PFSK-1 (cell line): ENCODE data around the gene PGGHG.

Source experiments
- FOXP2 ChIP-seq: optimal IDR thresholded peaks from 2 replicates; pipeline ENCODE3; 2011; ENCODE audit warnings: borderline replicate concordance, control low read depth, inconsistent platforms; ENCODE audit not compliant: insufficient read depth; ENCODE audit errors: extremely low read length, extremely low read depth
- POLR2AphosphoS5 ChIP-seq: IDR thresholded peaks from 2 replicates; pipeline ENCODE4 v1.6.1; 2012; ENCODE audit warnings: low read depth, mild to moderate bottlenecking, control low read depth, low read length, moderate library complexity
- SIN3A ChIP-seq: IDR thresholded peaks from 2 replicates; pipeline ENCODE4 v1.6.1; 2012; ENCODE audit warnings: mild to moderate bottlenecking, low read length, moderate library complexity, borderline replicate concordance; ENCODE audit not compliant: insufficient read depth
- TAF1 ChIP-seq: IDR thresholded peaks from 2 replicates; pipeline ENCODE4 v1.6.1; 2012; ENCODE audit warnings: low read length, control low read depth, borderline replicate concordance; ENCODE audit not compliant: insufficient read depth
- TF ChIP-seq, protein P1 (sequence below), 2 experiments: IDR thresholded peaks; 2 replicates each; pipeline versions ENCODE4 v1.6.1 to v1.8.0; 2011 to 2012; ENCODE audit warnings: low read depth in 2 of 2, low read length in 2 of 2, control low read depth in 1 of 2, inconsistent platforms in 1 of 2, mild to moderate bottlenecking in 1 of 2, moderate library complexity in 1 of 2; ENCODE audit not compliant: insufficient read depth in 1 of 2

Gene PGGHG

DNA sequence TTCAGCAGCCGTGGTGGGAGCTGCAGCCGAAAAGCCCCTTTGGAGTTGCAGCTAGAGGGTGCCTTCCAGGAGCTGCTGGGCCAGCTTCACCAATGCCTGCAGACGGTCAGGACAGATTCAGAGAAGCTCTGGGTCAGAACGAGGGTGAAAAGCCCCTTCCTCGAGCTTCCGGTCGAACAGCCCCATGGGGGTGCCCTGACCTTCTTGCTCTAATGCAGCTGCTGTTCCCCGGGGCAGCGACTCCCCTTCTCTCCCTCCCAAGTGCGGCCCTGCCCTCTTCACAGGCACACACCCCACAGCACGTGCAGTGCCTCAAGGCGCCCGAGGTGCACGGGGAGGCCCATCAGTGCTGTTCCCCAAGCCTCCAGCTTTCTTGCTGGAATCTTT is 41.4 kb downstream of the PGGHG start:
- TF ChIP-seq TAF1, result no peak
- TF ChIP-seq, protein P1, sequence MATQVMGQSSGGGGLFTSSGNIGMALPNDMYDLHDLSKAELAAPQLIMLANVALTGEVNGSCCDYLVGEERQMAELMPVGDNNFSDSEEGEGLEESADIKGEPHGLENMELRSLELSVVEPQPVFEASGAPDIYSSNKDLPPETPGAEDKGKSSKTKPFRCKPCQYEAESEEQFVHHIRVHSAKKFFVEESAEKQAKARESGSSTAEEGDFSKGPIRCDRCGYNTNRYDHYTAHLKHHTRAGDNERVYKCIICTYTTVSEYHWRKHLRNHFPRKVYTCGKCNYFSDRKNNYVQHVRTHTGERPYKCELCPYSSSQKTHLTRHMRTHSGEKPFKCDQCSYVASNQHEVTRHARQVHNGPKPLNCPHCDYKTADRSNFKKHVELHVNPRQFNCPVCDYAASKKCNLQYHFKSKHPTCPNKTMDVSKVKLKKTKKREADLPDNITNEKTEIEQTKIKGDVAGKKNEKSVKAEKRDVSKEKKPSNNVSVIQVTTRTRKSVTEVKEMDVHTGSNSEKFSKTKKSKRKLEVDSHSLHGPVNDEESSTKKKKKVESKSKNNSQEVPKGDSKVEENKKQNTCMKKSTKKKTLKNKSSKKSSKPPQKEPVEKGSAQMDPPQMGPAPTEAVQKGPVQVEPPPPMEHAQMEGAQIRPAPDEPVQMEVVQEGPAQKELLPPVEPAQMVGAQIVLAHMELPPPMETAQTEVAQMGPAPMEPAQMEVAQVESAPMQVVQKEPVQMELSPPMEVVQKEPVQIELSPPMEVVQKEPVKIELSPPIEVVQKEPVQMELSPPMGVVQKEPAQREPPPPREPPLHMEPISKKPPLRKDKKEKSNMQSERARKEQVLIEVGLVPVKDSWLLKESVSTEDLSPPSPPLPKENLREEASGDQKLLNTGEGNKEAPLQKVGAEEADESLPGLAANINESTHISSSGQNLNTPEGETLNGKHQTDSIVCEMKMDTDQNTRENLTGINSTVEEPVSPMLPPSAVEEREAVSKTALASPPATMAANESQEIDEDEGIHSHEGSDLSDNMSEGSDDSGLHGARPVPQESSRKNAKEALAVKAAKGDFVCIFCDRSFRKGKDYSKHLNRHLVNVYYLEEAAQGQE (IDR thresholded peaks at IDR 0.05; ENCODE audit: insufficient read depth in 1 of 2, low read depth in 2 of 2, low read length in 2 of 2), result no peak
- no peak for TF ChIP-seq SIN3A
- TF ChIP-seq POLR2AphosphoS5, result no peak
- TF ChIP-seq FOXP2, result no peak

DNA sequence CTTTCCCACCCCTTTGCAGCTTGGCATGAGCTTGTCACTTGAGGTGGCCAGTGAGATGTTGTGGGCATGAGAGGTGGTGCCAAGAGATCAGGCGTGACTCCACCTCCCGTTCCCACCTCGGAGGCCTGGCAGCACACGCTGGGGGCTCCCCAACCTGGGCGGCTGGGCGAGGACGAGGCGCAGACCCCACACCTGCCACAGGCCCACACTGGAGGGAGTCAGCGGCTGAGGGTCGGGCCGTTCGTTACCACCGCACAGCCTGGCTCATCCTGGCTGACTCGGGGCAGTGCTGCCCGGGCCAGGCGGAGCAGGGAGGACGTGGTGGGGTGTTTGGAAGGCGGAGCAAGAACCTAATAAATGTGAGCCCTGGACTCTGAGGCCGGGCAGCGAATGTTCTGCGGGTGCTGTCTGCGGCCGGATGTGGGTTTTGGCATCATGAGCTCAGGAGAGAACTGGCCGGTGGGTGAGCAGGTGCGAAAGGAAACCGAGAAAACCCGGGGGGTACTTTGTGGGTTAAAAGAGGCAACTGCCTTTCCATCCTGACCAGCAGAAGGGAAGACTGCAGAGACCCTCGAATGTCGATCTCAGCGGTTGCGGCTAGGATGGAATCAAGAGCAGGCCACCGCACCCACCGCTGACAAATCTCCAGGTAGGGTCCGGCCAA is 41.9 kb downstream of the PGGHG start:
- TF ChIP-seq, protein P1 (IDR thresholded peaks at IDR 0.05; ENCODE audit: insufficient read depth in 1 of 2, low read depth in 2 of 2, low read length in 2 of 2), result no peak
- no peak for TF ChIP-seq FOXP2
- no peak for TF ChIP-seq TAF1
- TF ChIP-seq POLR2AphosphoS5, result no peak
- no peak for TF ChIP-seq SIN3A

DNA sequence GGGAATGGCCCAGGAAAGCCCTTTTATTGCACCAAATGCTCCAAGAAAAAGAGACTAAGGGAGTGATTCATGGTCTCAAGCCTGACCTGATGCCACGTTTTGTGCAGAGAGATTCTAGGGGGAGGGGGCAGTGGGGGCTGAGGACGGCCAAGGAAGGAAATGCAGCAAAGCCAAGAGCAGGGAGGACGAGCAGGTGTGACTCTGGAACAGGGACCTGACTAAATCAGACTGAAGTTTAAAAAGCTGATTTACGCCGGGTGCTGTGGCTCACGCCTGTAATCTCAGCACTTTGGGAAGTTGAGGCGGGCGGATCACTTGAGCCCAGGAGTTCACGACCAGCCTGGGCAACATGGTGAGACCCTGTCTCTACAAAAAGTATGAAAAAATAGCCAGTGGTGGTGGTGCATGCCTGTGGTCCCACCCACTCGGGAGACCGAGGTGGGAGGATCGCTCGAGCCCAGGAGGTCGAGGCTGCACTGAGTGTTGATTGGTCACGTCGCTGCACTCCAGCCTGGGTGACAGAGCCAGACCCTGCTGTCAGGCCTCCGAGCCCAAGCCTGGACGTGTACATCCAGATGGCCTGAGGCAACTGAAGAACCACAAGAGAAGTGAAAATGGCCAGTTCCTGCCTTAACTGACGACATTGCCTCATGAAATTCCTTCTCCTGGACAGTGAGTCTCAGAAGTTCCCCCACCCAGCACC is 42.6 kb downstream of the PGGHG start:
- TF ChIP-seq TAF1 (no peak), FOXP2 (no peak), POLR2AphosphoS5 (no peak), SIN3A (no peak)
- TF ChIP-seq, protein P1 (IDR thresholded peaks at IDR 0.05; ENCODE audit: insufficient read depth in 1 of 2, low read depth in 2 of 2, low read length in 2 of 2), result no peak

DNA sequence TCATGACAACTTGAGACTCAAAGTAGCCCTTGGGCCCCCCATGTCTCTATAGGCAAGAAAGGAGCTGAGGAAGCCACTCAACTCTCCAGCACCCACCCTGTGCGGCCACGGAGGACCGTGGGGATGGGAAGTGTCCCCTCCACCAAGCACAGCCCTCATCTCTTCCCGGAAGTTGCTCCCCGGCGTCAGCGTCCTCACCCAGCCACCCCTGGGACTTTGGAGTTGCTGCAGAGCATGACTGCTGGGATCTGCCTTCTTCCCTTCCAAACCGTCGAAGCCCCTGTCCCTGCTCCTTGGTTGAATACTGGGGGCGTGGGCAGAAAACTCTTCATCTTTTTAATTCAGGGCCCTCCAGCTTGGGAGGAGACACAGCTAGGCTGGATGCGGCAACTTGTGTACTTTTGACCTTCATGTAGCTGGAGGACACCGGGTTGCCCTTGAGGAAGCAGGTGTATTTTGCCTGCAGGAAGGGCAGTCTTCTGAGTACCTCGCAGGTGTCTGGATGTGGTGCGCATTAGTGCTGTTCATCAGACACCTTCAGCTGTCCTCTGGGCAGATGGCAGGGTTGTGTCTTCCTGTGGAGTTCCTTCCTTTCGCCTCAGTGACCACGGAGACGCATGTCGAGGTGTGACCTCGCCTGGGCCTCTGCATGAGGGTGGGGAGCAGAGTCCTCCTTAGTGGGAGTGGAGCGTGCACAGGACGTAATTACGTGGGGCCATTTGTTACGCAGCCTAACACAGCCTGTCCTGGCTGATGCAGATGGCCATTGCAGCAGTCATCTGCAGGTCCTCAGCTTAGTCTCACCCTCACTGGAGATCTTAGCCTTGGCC is 43.9 kb downstream of the PGGHG start:
- TF ChIP-seq POLR2AphosphoS5 (no peak), SIN3A (no peak), TAF1 (no peak)
- TF ChIP-seq, protein P1 (IDR thresholded peaks at IDR 0.05; ENCODE audit: insufficient read depth in 1 of 2, low read depth in 2 of 2, low read length in 2 of 2), result no peak
